PC-3 (cell line): ENCODE measurements around the gene NBAS. TPM values are rescaled to one million over a fixed set of nuclear protein-coding genes. Genes with fewer than 3 reads are reported as not detected.

Experiments
- ATAC-seq: fragments of 200-7000 bp; cut with Tn5 transposase; 2 replicates; pipeline ENCODE4 v1.9.1; 2020; ENCODE audit warnings: mild to moderate bottlenecking, moderate library complexity
- BruUV-seq: library from RNA; stranded (reverse); fragments of 400-500 nt; replicated peaks from 2 replicates; lab custom pipeline; 2021; lab: Mats Ljungman, UMichigan
- CTCF ChIA-PET: fragments of 300-600 bp; sonication (Branson Sonifier 250); formaldehyde crosslinking; loops from one replicate; lab custom pipeline; 2022; ENCODE audit warnings: antibody characterized with exemption; lab: Charles Lee
- POLR2A ChIA-PET: fragments of 300-600 bp; sonication (Branson Sonifier 250); formaldehyde crosslinking; loops from one replicate; lab custom pipeline; 2022; ENCODE audit warnings: antibody characterized with exemption; ENCODE audit not compliant: unreplicated experiment; lab: Charles Lee
- DNase-seq: peaks from one replicate; pipeline ENCODE4 v3.0.0-alpha.2; 2015
- H2AFZ ChIP-seq: fragments of 300-600 bp; sonication (generic); 2 replicates; pipeline ENCODE4 v1.6.0; 2016; ENCODE audit warnings: antibody characterized with exemption, low read length
- H3F3A ChIP-seq: fragments of 300-600 bp; sonication (generic); one replicate; pipeline ENCODE4 v1.6.0; 2017; ENCODE audit warnings: antibody characterized with exemption, low read length, control low read depth, mild to moderate bottlenecking; ENCODE audit not compliant: unreplicated experiment
- H3K27ac ChIP-seq: fragments of 300-600 bp; sonication (generic); 2 replicates; pipeline ENCODE4 v1.5.1; 2016; ENCODE audit warnings: mild to moderate bottlenecking, low read length
- H3K27me3 ChIP-seq: fragments of 300-600 bp; sonication (generic); 2 replicates; pipeline ENCODE4 v1.6.1; 2016; ENCODE audit warnings: low read length, mixed read lengths
- H3K36me3 ChIP-seq: fragments of 300-600 bp; sonication (generic); 2 replicates; pipeline ENCODE4 v1.6.1; 2016; ENCODE audit warnings: low read depth, mixed run types, low read length, mixed read lengths
- H3K4me1 ChIP-seq: fragments of 300-600 bp; sonication (generic); 2 replicates; pipeline ENCODE4 v1.5.1; 2016; ENCODE audit warnings: low read length; ENCODE audit not compliant: insufficient read depth
- H3K4me2 ChIP-seq: fragments of 300-600 bp; sonication (generic); 2 replicates; pipeline ENCODE4 v1.6.0; 2016; ENCODE audit warnings: low read length
- H3K4me3 ChIP-seq: fragments of 300-600 bp; sonication (generic); 2 replicates; pipeline ENCODE4 v1.5.1; 2016; ENCODE audit warnings: mild to moderate bottlenecking, low read length, mixed read lengths
- H3K79me2 ChIP-seq: fragments of 300-600 bp; sonication (generic); 2 replicates; pipeline ENCODE4 v1.6.1; 2017; ENCODE audit warnings: low read length, mixed read lengths
- H3K9ac ChIP-seq: fragments of 300-600 bp; sonication (generic); 2 replicates; pipeline ENCODE4 v1.6.0; 2016; ENCODE audit warnings: mild to moderate bottlenecking, low read length
- H3K9me2 ChIP-seq: fragments of 300-600 bp; sonication (generic); replicated peaks from 2 replicates; pipeline ENCODE4 v1.6.1; 2016; ENCODE audit warnings: mixed run types, low read length, mixed read lengths
- H3K9me3 ChIP-seq: fragments of 300-600 bp; sonication (generic); 2 replicates; pipeline ENCODE4 v1.6.1; 2016; ENCODE audit warnings: low read length, mixed read lengths
- H4K20me1 ChIP-seq: fragments of 300-600 bp; sonication (generic); 2 replicates; pipeline ENCODE4 v1.6.1; 2016; ENCODE audit warnings: low read length, mixed read lengths
- CTCF ChIP-seq: fragments of 300-600 bp; sonication (generic); conservative IDR thresholded peaks from 2 replicates; pipeline ENCODE4 v1.5.1; 2017; ENCODE audit warnings: antibody characterized with exemption, low read depth, mild to moderate bottlenecking, low read length
- EZH2 ChIP-seq: fragments of 300-600 bp; sonication (generic); IDR thresholded peaks from one replicate; pipeline ENCODE4 v1.6.1; 2017; ENCODE audit warnings: antibody characterized with exemption, mild to moderate bottlenecking, low read length; ENCODE audit not compliant: unreplicated experiment
- EZH2phosphoT487 ChIP-seq: fragments of 300-600 bp; sonication (generic); IDR thresholded peaks from 2 replicates; pipeline ENCODE4 v1.6.1; 2018; ENCODE audit warnings: mild to moderate bottlenecking, antibody characterized with exemption, low read length, borderline replicate concordance
- intact Hi-C: fragments of 100-400 bp; cut with micrococcal nuclease; formaldehyde crosslinking; loops from 2 replicates; pipeline ENCODE4 v1.9.0; 2023
- total RNA-seq: library from RNA; depleted of rRNA; stranded (reverse); fragments of >200 nt; gene quantifications from 2 replicates; pipeline ENCODE4 v1.2.3, GENCODE V29; 2014

Gene NBAS
- total RNA-seq, 1 experiment from 2014 or later = 37.2 TPM

GRCh38 chr2:15127876-15128275 lies 433.3 kb downstream of the NBAS start:
- ChIA-PET POLR2A (interaction anchor here (0.6 kb wide), 1 partner anchor 92 kb away, joined by 3 read pairs; no protein-coding TSS in a partner anchor), CTCF (no interaction called here)
- H3F3A ChIP-seq = no peaks in the 10 kb centered on the region
- intact Hi-C loops = no loop called here
- H3K9me2 ChIP-seq = no peaks in the 10 kb centered on the region
- no TSS peak for BruUV-seq
- H3K27ac ChIP-seq = no peak overlapping the region
- no peaks in the 10 kb centered on the region for H3K27me3 ChIP-seq
- no peaks in the 10 kb centered on the region for H4K20me1 ChIP-seq
- no peaks in the 10 kb centered on the region for H3K9me3 ChIP-seq
- DNase-seq (no peak), ATAC-seq (no peak)
- no peak overlapping the region for H2AFZ ChIP-seq
- no peaks in the 10 kb centered on the region for H3K4me1 ChIP-seq
- no peak overlapping the region for H3K9ac ChIP-seq
- no peak overlapping the region for H3K4me3 ChIP-seq
- no peak overlapping the region for H3K4me2 ChIP-seq
- no peak for TF ChIP-seq EZH2
- TF ChIP-seq CTCF = no peak
- no peak for TF ChIP-seq EZH2phosphoT487
- no peaks in the 10 kb centered on the region for H3K79me2 ChIP-seq
- H3K36me3 ChIP-seq = no peaks in the 10 kb centered on the region

DNA sequence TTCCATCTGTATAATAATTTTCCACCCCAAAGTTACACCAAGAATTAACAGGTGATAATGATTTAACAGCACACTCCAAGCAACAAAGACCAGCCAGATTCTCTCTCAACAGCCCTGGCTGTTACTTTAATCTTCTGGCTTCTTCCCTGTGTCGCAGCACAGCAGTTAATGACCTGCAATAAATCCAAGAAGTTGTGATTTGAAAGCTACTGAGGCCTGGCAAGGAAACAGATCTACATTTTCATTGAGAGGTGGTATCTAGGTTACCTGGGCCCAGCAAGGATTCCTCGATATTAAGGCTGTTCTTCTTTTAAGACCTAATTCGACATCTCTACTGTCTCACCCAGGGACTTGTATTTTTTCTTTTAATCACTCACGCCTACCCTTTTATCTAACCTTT lies 433.8 kb downstream of the NBAS start:
- H3K9me2 ChIP-seq = no peaks in the 10 kb centered on the region
- H3K4me2 ChIP-seq = no peak overlapping the region
- no peak for DNase-seq
- no peaks in the 10 kb centered on the region for H3F3A ChIP-seq
- no peak for ATAC-seq
- H3K9me3 ChIP-seq = no peaks in the 10 kb centered on the region
- H2AFZ ChIP-seq = no peak overlapping the region
- H3K9ac ChIP-seq = no peak overlapping the region
- ChIA-PET CTCF (no interaction called here), POLR2A (interaction anchor here (0.6 kb wide), 1 partner anchor 91 kb away, joined by 3 read pairs; no protein-coding TSS in a partner anchor)
- TF ChIP-seq EZH2 = no peak
- TF ChIP-seq CTCF = no peak
- TF ChIP-seq EZH2phosphoT487 = no peak
- BruUV-seq = no TSS peak
- no peak overlapping the region for H3K4me3 ChIP-seq
- H4K20me1 ChIP-seq = no peaks in the 10 kb centered on the region
- H3K4me1 ChIP-seq = no peaks in the 10 kb centered on the region
- H3K27ac ChIP-seq = no peak overlapping the region
- H3K36me3 ChIP-seq = no peaks in the 10 kb centered on the region
- H3K79me2 ChIP-seq = no peaks in the 10 kb centered on the region
- H3K27me3 ChIP-seq = no peaks in the 10 kb centered on the region
- intact Hi-C loops = no loop called here

GRCh38 chr2:15126373-15126772 lies 434.8 kb downstream of the NBAS start:
- Histone ChIP-seq H3K9me3 (no peaks in the 10 kb centered on the region), H3K4me3 (no peak overlapping the region), H3K27me3 (no peaks in the 10 kb centered on the region), H2AFZ (no peak overlapping the region), H3K36me3 (no peaks in the 10 kb centered on the region), H3K9me2 (no peaks in the 10 kb centered on the region), H3K79me2 (no peaks in the 10 kb centered on the region), H3F3A (no peaks in the 10 kb centered on the region), H3K4me2 (no peak overlapping the region), H3K9ac (no peak overlapping the region), H4K20me1 (no peaks in the 10 kb centered on the region), H3K27ac (no peak overlapping the region), H3K4me1 (no peaks in the 10 kb centered on the region)
- CTCF ChIA-PET = no interaction called here
- no peak for DNase-seq
- no peak for TF ChIP-seq CTCF
- no peak for TF ChIP-seq EZH2
- no peak for TF ChIP-seq EZH2phosphoT487
- no peak for ATAC-seq
- no TSS peak for BruUV-seq
- POLR2A ChIA-PET = no interaction called here
- intact Hi-C loops = no loop called here
